Endodermal cell (in vitro differentiated cells): Measurements from ENCODE around the gene ELFN1. TPM values are rescaled to one million over a fixed set of nuclear protein-coding genes. Genes with fewer than 3 reads are reported as not detected.

Experiments
- DNase-seq: peaks from one replicate; pipeline ENCODE4 v3.0.0-alpha.2; 2017
- H3K27ac ChIP-seq: 2 replicates; pipeline ENCODE4 v1.5.1; 2013; ENCODE audit warnings: mild to moderate bottlenecking, low read depth, low read length, moderate library complexity
- H3K27me3 ChIP-seq: 2 replicates; pipeline ENCODE4 v1.6.1; 2013; ENCODE audit warnings: mild to moderate bottlenecking, low read length, moderate library complexity; ENCODE audit not compliant: insufficient read depth, control insufficient read depth, poor library complexity, severe bottlenecking
- H3K36me3 ChIP-seq: 2 replicates; pipeline ENCODE4 v1.7.0; 2013; ENCODE audit warnings: mild to moderate bottlenecking, low read length, moderate library complexity; ENCODE audit not compliant: control insufficient read depth, insufficient read depth
- H3K4me1 ChIP-seq: one replicate; pipeline ENCODE4 v1.7.0; 2013; ENCODE audit warnings: low read length; ENCODE audit not compliant: control insufficient read depth, insufficient read depth
- H3K4me3 ChIP-seq: 2 replicates; pipeline ENCODE4 v1.5.1; 2013; ENCODE audit warnings: mild to moderate bottlenecking, low read length, moderate library complexity
- H3K9ac ChIP-seq: 2 replicates; pipeline ENCODE4 v1.6.1; 2013; ENCODE audit warnings: mild to moderate bottlenecking, low read length, moderate library complexity; ENCODE audit not compliant: poor library complexity, severe bottlenecking; ENCODE audit errors: extremely low read depth
- H3K9me3 ChIP-seq: 2 replicates; pipeline ENCODE4 v1.6.1; 2013; ENCODE audit warnings: mild to moderate bottlenecking, low read length, moderate library complexity; ENCODE audit not compliant: control insufficient read depth
- H3K27ac Mint-ChIP-seq: 2 replicates; pipeline ENCODE4 v1.8.0; 2020; ENCODE audit warnings: mixed read lengths
- H3K27me3 Mint-ChIP-seq: 2 replicates; pipeline ENCODE4 v1.8.0; 2021; ENCODE audit warnings: mild to moderate bottlenecking, mixed read lengths; ENCODE audit not compliant: insufficient read depth
- H3K36me3 Mint-ChIP-seq: 2 replicates; pipeline ENCODE4 v1.8.0; 2020; ENCODE audit warnings: low read depth, mixed read lengths
- H3K4me1 Mint-ChIP-seq: 2 replicates; pipeline ENCODE4 v1.8.0; 2020; ENCODE audit warnings: mixed read lengths
- H3K4me3 Mint-ChIP-seq: 2 replicates; pipeline ENCODE4 v1.8.0; 2020; ENCODE audit warnings: mild to moderate bottlenecking, moderate library complexity, mixed read lengths
- H3K9me3 Mint-ChIP-seq: 2 replicates; pipeline ENCODE4 v1.8.0; 2020; ENCODE audit warnings: mild to moderate bottlenecking, mixed read lengths
- WGBS, 2 experiments: methylation state at CpG; one replicate each; pipeline versions ENCODE4 v1.1.5 to v1.1.7; 2013; ENCODE audit warnings: missing lambda C conversion rate in 2 of 2, mixed read lengths in 1 of 2; ENCODE audit not compliant: insufficient coverage in 1 of 2, insufficient read length in 1 of 2; 5-methylcytosine and 5-hydroxymethylcytosine counted together
- total RNA-seq, 2 donors: library from RNA; stranded (reverse); fragmentation: NEBNext Ultra II Directional in 1 of 2; extraction: Animal tissue kit (Norgen Biotek cat#: 25700) in 1 of 2; gene quantifications; 2 replicates in 1 of 2; 3 replicates in 1 of 2; pipeline ENCODE4 v1.2.1, GENCODE V29; 2021
- TF ChIP-seq, protein P1 (sequence below): fragments of 200-600 bp; sonication (generic); conservative IDR thresholded peaks from 2 replicates; pipeline ENCODE4 v1.5.0; 2021; ENCODE audit warnings: antibody characterized with exemption, mild to moderate bottlenecking

The ELFN1 gene
- total RNA-seq, 2 donors from 2014 or later: 2.1 to 5.0 TPM

DNA sequence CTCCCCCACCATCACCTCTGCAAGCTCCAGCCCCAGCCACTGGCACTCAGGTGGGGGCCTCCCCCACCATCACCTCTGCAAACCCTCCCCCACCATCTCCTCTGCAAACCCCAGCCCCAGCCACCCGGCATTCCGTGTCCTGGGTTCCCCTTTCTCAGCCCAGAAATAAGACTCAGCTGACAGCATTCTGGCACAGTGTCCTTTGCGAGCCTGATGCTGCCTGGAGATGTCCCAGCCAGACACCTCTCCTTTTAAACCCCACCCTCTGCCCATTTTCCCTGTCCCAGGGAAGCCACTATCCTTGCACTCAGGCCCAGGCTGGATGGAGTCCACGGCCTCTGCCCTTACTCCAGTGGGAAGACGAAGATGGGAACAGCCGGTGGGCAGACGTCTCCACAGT is 49.8 kb downstream of the ELFN1 start:
- no peak overlapping the region for H3K9ac ChIP-seq

DNA sequence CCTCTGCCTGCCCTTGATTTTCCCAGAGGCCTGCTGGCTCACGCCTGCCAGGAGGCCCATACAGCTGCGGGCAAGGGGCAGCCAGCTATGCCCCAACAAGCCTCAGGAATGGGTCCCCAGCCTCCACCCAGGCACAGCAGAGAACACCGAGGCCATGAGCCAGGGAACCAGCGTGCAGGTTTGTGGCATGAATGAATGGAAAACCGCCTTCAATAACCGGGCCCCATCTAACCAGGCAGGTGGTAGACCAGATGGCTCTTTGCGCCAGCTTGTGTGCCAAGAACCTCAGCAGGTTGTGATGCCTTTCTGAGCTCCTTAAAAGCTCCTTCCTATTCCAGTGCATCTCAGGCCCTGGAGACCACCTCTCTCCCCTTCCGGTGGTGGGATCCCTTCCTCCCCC is 50.2 kb downstream of the ELFN1 start:
- Mint-ChIP-seq H3K27me3 (no peaks in the 10 kb centered on the region), H3K36me3 (peaks cover 2% of the 10 kb centered on the region), H3K4me1 (peaks cover 12% of the 10 kb centered on the region), H3K27ac (no peak overlapping the region), H3K9me3 (no peaks in the 10 kb centered on the region), H3K4me3 (no peak overlapping the region)
- TF ChIP-seq, protein P1, sequence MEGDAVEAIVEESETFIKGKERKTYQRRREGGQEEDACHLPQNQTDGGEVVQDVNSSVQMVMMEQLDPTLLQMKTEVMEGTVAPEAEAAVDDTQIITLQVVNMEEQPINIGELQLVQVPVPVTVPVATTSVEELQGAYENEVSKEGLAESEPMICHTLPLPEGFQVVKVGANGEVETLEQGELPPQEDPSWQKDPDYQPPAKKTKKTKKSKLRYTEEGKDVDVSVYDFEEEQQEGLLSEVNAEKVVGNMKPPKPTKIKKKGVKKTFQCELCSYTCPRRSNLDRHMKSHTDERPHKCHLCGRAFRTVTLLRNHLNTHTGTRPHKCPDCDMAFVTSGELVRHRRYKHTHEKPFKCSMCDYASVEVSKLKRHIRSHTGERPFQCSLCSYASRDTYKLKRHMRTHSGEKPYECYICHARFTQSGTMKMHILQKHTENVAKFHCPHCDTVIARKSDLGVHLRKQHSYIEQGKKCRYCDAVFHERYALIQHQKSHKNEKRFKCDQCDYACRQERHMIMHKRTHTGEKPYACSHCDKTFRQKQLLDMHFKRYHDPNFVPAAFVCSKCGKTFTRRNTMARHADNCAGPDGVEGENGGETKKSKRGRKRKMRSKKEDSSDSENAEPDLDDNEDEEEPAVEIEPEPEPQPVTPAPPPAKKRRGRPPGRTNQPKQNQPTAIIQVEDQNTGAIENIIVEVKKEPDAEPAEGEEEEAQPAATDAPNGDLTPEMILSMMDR: no peak
- Histone ChIP-seq H3K36me3 (no peaks in the 10 kb centered on the region), H3K4me1 (peaks cover under 1% of the 10 kb centered on the region), H3K4me3 (no peak overlapping the region), H3K27ac (no peak overlapping the region), H3K9me3 (no peaks in the 10 kb centered on the region), H3K27me3 (no peaks in the 10 kb centered on the region), H3K9ac (no peak overlapping the region)
- 89 to 98% methylated on average over 7 to 8 of the region's 8 CpGs for WGBS, 2 experiments
- DNase-seq: no peak

More for the DNA sequence above, 49.8 kb downstream of the ELFN1 start:
- H3K9me3 Mint-ChIP-seq: no peaks in the 10 kb centered on the region
- H3K27me3 ChIP-seq: no peaks in the 10 kb centered on the region
- peaks cover 13% of the 10 kb centered on the region for H3K4me1 Mint-ChIP-seq
- H3K27ac Mint-ChIP-seq: no peak overlapping the region
- WGBS, 2 experiments: 88% methylated on average over 7 of the region's 7 CpGs; no CpG with 5 or more reads in 1 of the 2 experiments
- H3K4me3 Mint-ChIP-seq: no peak overlapping the region
- peaks cover 3% of the 10 kb centered on the region for H3K4me1 ChIP-seq
- H3K9me3 ChIP-seq: no peaks in the 10 kb centered on the region
- no peaks in the 10 kb centered on the region for H3K36me3 ChIP-seq
- no peak overlapping the region for H3K27ac ChIP-seq
- H3K36me3 Mint-ChIP-seq: peaks cover 3% of the 10 kb centered on the region
- no peak overlapping the region for H3K4me3 ChIP-seq
- no peaks in the 10 kb centered on the region for H3K27me3 Mint-ChIP-seq
- TF ChIP-seq, protein P1: no peak
- no peak for DNase-seq

- DNase-seq: no peak
- H3K27ac Mint-ChIP-seq: no peak overlapping the region
- H3K36me3 Mint-ChIP-seq: no peaks in the 10 kb centered on the region
- no peaks in the 10 kb centered on the region for H3K9me3 Mint-ChIP-seq
- no peaks in the 10 kb centered on the region for H3K4me1 ChIP-seq
- WGBS, 2 experiments: 86 to 88% methylated on average over 13 to 14 of the region's 14 CpGs
- no peaks in the 10 kb centered on the region for H3K27me3 Mint-ChIP-seq
- TF ChIP-seq, protein P1: no peak
- no peak overlapping the region for H3K27ac ChIP-seq
- H3K9ac ChIP-seq: no peak overlapping the region
- no peaks in the 10 kb centered on the region for H3K9me3 ChIP-seq
- H3K4me3 Mint-ChIP-seq: no peak overlapping the region
- H3K4me1 Mint-ChIP-seq: peaks cover 9% of the 10 kb centered on the region
- no peaks in the 10 kb centered on the region for H3K36me3 ChIP-seq
- no peak overlapping the region for H3K4me3 ChIP-seq
- no peaks in the 10 kb centered on the region for H3K27me3 ChIP-seq
Observed at GRCh38 chr7:1721047-1721690, 51.1 kb downstream of the ELFN1 start.
